Measurements from ENCODE around the gene ACP6.

Gene ACP6

DNA sequence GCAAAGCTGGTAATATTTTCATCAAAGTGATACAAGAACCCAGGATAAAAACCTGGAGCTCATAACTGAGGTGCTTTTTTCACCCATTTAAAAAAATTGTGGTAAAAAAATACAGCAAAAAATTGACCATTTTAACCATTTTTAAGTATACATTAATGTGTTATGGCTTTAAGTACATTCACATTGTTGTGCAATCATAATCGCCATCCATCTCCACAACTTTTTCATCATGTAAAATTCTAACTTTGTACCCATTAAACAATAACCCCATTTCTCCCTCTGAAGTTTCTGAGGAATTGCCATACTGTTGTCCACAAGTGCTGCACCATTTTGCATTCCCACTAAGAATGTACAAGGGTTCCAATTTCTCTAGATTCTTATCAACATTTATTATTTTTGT, 36.6 kb downstream of the ACP6 start:
- POLR2A ChIA-PET, result no interaction called here
- DNase-seq (ENCODE audit: low read depth, low spot score), result no peak
- TF ChIP-seq CTCF (IDR thresholded peaks at IDR 0.05; ENCODE audit: insufficient read depth, low read length, missing control alignments), result no peak
- H3K4me3 ChIP-seq (ENCODE audit: low read depth, low read length), result no peak overlapping the region
- CTCF ChIA-PET, result interaction anchor here (1.2 to 3.7 kb wide), 7 partner anchors 9 to 140 kb away, joined by 3 to 23 read pairs (median 7); no protein-coding TSS in a partner anchor

- no peak for DNase-seq (ENCODE audit: low read depth, low spot score)
- ChIA-PET POLR2A (no interaction called here), CTCF (interaction anchor here (1.4 to 4.2 kb wide), 6 partner anchors 9 to 139 kb away, joined by 3 to 46 read pairs (median 10); no protein-coding TSS in a partner anchor)
- H3K4me3 ChIP-seq (ENCODE audit: low read depth, low read length), result no peak overlapping the region
- TF ChIP-seq CTCF (IDR thresholded peaks at IDR 0.05; ENCODE audit: insufficient read depth, low read length, missing control alignments), result no peak
Observed at GRCh38 chr1:147631839-147632238, 38.5 kb downstream of the ACP6 start.

DNA sequence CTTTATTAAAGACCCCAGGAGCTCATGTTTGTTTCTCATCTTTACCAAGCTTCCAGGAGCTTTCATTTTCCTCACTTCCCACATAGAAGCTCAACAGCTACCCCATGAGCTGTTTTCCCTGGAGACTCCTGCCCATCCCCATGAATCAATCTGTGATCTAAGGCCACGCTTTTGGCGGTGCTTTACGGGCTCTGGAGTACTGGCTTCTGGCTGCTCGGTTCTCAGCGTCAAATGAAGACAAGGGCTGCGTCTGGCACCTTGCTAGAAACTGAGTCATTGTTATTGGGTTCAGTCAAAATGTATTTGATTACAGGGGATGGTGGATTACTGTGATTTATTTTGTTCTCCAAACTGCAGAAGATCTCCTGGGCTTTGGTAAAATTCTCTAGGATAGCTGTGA, 39.9 kb downstream of the ACP6 start:
- POLR2A ChIA-PET, result no interaction called here
- no peak for DNase-seq (ENCODE audit: low read depth, low spot score)
- no peak for TF ChIP-seq CTCF (IDR thresholded peaks at IDR 0.05; ENCODE audit: insufficient read depth, low read length, missing control alignments)
- CTCF ChIA-PET, result interaction anchor here (1.2 to 4.2 kb wide), 10 partner anchors 10 to 357 kb away, joined by 3 to 46 read pairs (median 4); no protein-coding TSS in a partner anchor
- no peak overlapping the region for H3K4me3 ChIP-seq (ENCODE audit: low read depth, low read length)

DNA sequence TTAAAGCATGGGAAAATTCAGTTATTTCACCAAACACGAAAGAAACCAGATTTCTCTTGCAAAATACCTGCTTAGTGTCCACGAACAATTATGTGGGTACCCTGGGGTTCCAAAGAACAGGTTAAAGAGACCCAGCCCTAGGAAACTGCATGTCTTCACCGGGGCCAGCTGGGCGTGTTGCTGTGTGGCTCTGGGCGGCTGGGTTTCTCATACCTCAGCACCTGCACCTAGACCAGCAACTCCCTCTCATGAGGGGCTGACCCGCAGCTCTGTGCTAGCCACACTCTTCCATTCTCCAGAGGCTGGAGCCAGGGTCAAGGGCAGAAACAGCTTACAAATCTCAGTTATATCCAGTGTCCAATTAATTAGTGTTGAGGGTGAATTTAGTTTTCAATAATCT, 40.3 kb downstream of the ACP6 start:
- ChIA-PET CTCF (interaction anchor here (1.2 to 4.2 kb wide), 10 partner anchors 10 to 356 kb away, joined by 3 to 46 read pairs (median 4); no protein-coding TSS in a partner anchor), POLR2A (no interaction called here)
- no peak for DNase-seq (ENCODE audit: low read depth, low spot score)
- no peak overlapping the region for H3K4me3 ChIP-seq (ENCODE audit: low read depth, low read length)
- TF ChIP-seq CTCF (IDR thresholded peaks at IDR 0.05; ENCODE audit: insufficient read depth, low read length, missing control alignments), result no peak

- no peak overlapping the region for H3K4me3 ChIP-seq (ENCODE audit: low read depth, low read length)
- no peak for DNase-seq (ENCODE audit: low read depth, low spot score)
- ChIA-PET CTCF (interaction anchor here (0.7 to 5.6 kb wide), 14 partner anchors 11 to 355 kb away, joined by 3 to 71 read pairs (median 7); partner anchors contain the start of gene BCL9), POLR2A (no interaction called here)
- TF ChIP-seq CTCF (IDR thresholded peaks at IDR 0.05; ENCODE audit: insufficient read depth, low read length, missing control alignments), result no peak
Observed at GRCh38 chr1:147628441-147628840, 41.9 kb downstream of the ACP6 start.

DNA sequence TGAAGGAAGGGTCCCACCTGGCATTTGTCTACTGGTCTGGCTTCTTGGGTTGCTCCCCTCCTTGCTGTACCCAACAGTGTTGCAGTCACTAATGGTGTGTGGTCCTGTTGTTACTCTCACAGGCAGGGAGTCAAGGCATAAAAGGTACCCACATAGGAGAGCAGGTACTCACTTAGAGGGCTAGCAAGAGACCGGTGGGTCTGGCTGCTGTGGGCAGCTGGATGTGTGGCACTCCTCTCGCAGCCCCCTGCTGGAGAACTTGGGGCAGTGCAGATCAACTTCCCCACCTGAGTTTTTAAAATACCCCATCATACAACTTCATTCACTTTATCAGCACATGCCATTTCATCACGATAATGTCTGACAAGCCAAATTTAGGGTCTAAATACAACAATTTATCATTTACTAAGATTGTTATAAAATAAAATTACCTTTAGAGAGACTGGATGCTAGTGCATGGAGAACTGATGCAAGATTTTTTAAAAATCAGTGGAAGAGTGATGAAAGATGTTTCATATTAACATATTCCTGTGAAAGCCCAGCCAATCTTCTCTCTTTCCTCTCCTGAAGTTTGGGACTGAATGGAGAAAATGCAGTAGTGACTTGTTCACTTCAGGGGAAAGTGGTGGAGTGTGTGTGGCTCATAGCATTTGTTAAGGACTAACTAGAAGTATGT, 42.8 kb downstream of the ACP6 start:
- ChIA-PET POLR2A (no interaction called here), CTCF (interaction anchor here (0.7 to 5.6 kb wide), 25 partner anchors 7 to 354 kb away, joined by 3 to 71 read pairs (median 4); partner anchors contain the start of gene BCL9)
- H3K4me3 ChIP-seq (ENCODE audit: low read depth, low read length), result no peak overlapping the region
- peak; percentile 89 for TF ChIP-seq CTCF (IDR thresholded peaks at IDR 0.05; ENCODE audit: insufficient read depth, low read length, missing control alignments)
- DNase-seq (ENCODE audit: low read depth, low spot score), result no peak

Measured in AG04449 (cell line).